ENCODE results near the gene MAN1A1. TPM values are rescaled to one million over a fixed set of nuclear protein-coding genes. Genes with fewer than 3 reads are reported as not detected.

MAN1A1 gene
- total and polyA plus RNA-seq, 2 of the 8 experiments (the other 6 are each of a cell fraction or from before 2014, with no cell fraction given): 1.8 to 5.4 TPM

DNA sequence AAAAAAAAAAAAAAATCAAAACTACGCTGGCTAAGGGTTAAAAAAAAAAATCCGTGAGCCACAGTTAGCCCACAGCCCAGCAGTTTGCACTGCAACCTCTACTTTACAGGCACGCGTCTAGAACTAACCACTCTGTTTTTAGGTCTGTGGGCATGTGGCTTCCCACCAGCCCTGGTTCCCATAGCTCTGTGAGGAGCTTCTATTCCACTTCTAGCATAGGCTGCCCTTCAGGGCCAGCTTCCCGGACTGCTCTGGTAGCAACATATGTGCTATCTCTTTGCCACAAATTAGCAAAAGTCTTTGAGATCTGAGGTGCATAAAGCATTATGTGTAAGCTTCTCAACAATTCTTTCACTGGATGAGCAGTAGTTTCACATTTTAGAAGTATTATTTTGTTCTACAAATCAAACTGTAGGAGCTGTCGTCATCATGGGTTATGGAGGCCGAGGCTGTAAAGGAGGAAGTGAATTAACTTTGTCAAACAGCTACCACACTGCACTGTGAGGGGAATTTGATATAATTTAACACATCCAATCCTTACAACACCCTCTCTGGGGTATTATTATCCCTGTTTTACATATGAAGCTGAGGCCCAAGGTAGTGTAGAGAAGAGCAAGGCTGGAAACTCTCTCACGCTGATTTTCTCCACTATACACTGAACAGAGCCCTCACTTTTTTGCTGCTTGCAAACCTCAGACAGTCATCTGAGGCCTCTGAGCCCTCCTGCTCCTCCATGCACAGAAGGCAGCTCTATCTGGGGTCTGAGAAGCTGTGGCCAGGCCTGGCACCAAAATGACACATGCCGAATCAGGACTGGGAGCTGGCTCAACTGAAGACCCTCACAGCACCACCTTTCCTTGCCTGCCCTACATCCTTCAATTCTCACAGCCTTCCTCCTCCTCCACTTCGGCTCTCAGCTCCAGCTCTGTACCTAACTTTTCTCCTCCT, 35.4 kb downstream of the MAN1A1 start:
- no peak for DNase-seq (ENCODE audit: low read depth in 1 of 2, low spot score in 2 of 2)
- TF ChIP-seq GABPA (IDR thresholded peaks at IDR 0.05; ENCODE audit: borderline replicate concordance, insufficient read depth, low read length) (no peak), CHD1 (IDR thresholded peaks at IDR 0.05; ENCODE audit: low read depth, low read length) (no peak), KDM1A (IDR thresholded peaks at IDR 0.05; ENCODE audit: borderline replicate concordance, low read length) (no peak), JUND (IDR thresholded peaks at IDR 0.05; ENCODE audit: low read length) (no peak), SP4 (IDR thresholded peaks at IDR 0.05; ENCODE audit: low read length) (no peak)

More for the DNA sequence above, 35.4 kb downstream of the MAN1A1 start:
- Histone ChIP-seq H3K14ac (ENCODE audit: insufficient read length) (no peak overlapping the region), H3K4ac (replicated peaks; ENCODE audit: insufficient read length, low read depth, low read length) (no peak overlapping the region), H3K4me1 (replicated peaks in 1 of 4; ENCODE audit: control insufficient read depth in 3 of 4, insufficient read depth in 4 of 4, low read length in 3 of 4) (no peaks in the 10 kb centered on the region; a peak in 1 of 7 replicates), H2BK20ac (ENCODE audit: low read length) (no peak overlapping the region), H3K56ac (replicated peaks; ENCODE audit: insufficient read length, low read depth, low read length) (no peak overlapping the region), H3K9me3 (ENCODE audit: insufficient read depth in 2 of 2, low read depth in 1 of 2, low read length in 1 of 2) (no peaks in the 10 kb centered on the region), H4K91ac (replicated peaks; ENCODE audit: insufficient read length, low read length) (no peak overlapping the region), H2BK120ac (replicated peaks; ENCODE audit: low read depth, low read length) (no peak overlapping the region), H2BK12ac (ENCODE audit: low read depth, low read length) (no peak overlapping the region), H2BK5ac (ENCODE audit: low read depth, low read length) (no peak overlapping the region), H4K20me1 (replicated peaks in 1 of 2; ENCODE audit: control insufficient read depth in 1 of 2, insufficient read depth in 2 of 2, low read length in 2 of 2) (no peaks in the 10 kb centered on the region), H4K8ac (ENCODE audit: extremely low read depth, insufficient read depth, low read length) (no peak overlapping the region), H3K23me2 (ENCODE audit: low read depth, low read length) (no peaks in the 10 kb centered on the region), H3K9ac (replicated peaks in 1 of 4; ENCODE audit: extremely low read depth in 1 of 4, low read depth in 3 of 4, low read length in 3 of 4) (no peak overlapping the region), H3K79me2 (ENCODE audit: control insufficient read depth in 1 of 2, insufficient read depth in 2 of 2, low read length in 2 of 2) (no peaks in the 10 kb centered on the region), H2AFZ (ENCODE audit: low read length) (no peak overlapping the region), H4K5ac (ENCODE audit: insufficient read length, low read depth, low read length) (no peak overlapping the region), H3K18ac (ENCODE audit: extremely low read depth, low read length) (no peak overlapping the region), H3K23ac (ENCODE audit: insufficient read length) (no peak overlapping the region), H3K4me2 (ENCODE audit: insufficient read depth in 1 of 2, low read depth in 2 of 2, low read length in 2 of 2) (no peak overlapping the region), H2BK15ac (ENCODE audit: low read length) (no peak overlapping the region), H3K27me3 (replicated peaks in 1 of 4; ENCODE audit: control insufficient read depth in 3 of 4, extremely low read depth in 1 of 4, insufficient read depth in 3 of 4, low read length in 3 of 4) (no peaks in the 10 kb centered on the region), H3K79me1 (ENCODE audit: low read depth, low read length) (no peaks in the 10 kb centered on the region), H3K27ac (ENCODE audit: low read depth, low read length) (no peak overlapping the region), H3K4me3 (ENCODE audit: extremely low read depth in 1 of 4, insufficient read depth in 2 of 4, low read depth in 3 of 4, low read length in 4 of 4) (no peak overlapping the region), H2AK5ac (ENCODE audit: low read depth, low read length) (no peak overlapping the region), H3K36me3 (ENCODE audit: control insufficient read depth in 2 of 4, insufficient read depth in 4 of 4, low read length in 3 of 4) (no peaks in the 10 kb centered on the region)
- 94% methylated on average over 10 of the region's 10 CpGs; no CpG with 5 or more reads in 1 of the 2 experiments for WGBS, 2 experiments (ENCODE audit: extremely low coverage in 1 of 2, insufficient coverage in 1 of 2, insufficient read length in 1 of 2, insufficient replicate concordance in 2 of 2, low coverage in 1 of 2, low lambda C conversion rate in 2 of 2, missing lambda C conversion rate in 1 of 2)
- CTCF ChIA-PET (ENCODE audit: partially characterized antibody): interaction anchor here (1.3 to 3.8 kb wide), 6 partner anchors 8 to 185 kb away, joined by 3 to 12 read pairs (median 4); no protein-coding TSS in a partner anchor
- FAIRE-seq: no peak
- POLR2A ChIA-PET (ENCODE audit: partially characterized antibody): no interaction called here
